K562 (cell line): ENCODE data around the gene F12. TPM values are rescaled to one million over a fixed set of nuclear protein-coding genes. Genes with fewer than 3 reads are reported as not detected.

Source experiments
- ARID2 ChIP-seq: fragments of 450-650 bp; IDR thresholded peaks from 2 replicates; pipeline ENCODE4 v1.6.1; 2017; ENCODE audit warnings: antibody characterized with exemption, mild to moderate bottlenecking
- CREBBP ChIP-seq: IDR thresholded peaks from one replicate; pipeline ENCODE4 v1.6.1; 2012; ENCODE audit warnings: low read depth, mild to moderate bottlenecking, control low read depth, inconsistent platforms, low read length
- EHMT2 ChIP-seq: fragments of 450-650 bp; IDR thresholded peaks from 2 replicates; pipeline ENCODE4 v1.6.1; 2018; ENCODE audit warnings: antibody characterized with exemption
- EZH2 ChIP-seq: IDR thresholded peaks from 2 replicates; pipeline ENCODE4 v1.6.1; 2012; ENCODE audit warnings: low read depth, mild to moderate bottlenecking, inconsistent platforms, low read length, borderline replicate concordance
- MED1 ChIP-seq: sonication (generic); formaldehyde crosslinking; IDR thresholded peaks from 2 replicates; pipeline ENCODE4 v1.8.1; 2023; ENCODE audit warnings: missing genetic modification reagents, borderline replicate concordance
- MLX ChIP-seq, 2 experiments: fragments of 450-650 bp in 1 of 2; sonication (generic) in 1 of 2; formaldehyde crosslinking; conservative IDR thresholded peaks; 2 replicates each; pipeline versions ENCODE4 v1.4.0 to v1.8.1; 2020 to 2022; ENCODE audit warnings: mild to moderate bottlenecking in 1 of 2, missing genetic modification reagents in 1 of 2
- PHF21A ChIP-seq: fragments of 450-650 bp; IDR thresholded peaks from 2 replicates; pipeline ENCODE4 v1.6.1; 2017; ENCODE audit warnings: low read depth, borderline replicate concordance
- RBM15 ChIP-seq: fragments of 200-400 bp; formaldehyde crosslinking; IDR thresholded peaks from 2 replicates; pipeline ENCODE4 v1.6.1; 2018; ENCODE audit warnings: mild to moderate bottlenecking, low read length, moderate library complexity; ENCODE audit not compliant: insufficient read depth
- RCOR1 ChIP-seq, 2 experiments: IDR thresholded peaks; 2 replicates each; pipeline ENCODE4 v1.6.1; 2012; ENCODE audit warnings: low read depth in 2 of 2, low read length in 2 of 2, borderline replicate concordance in 1 of 2, improper control_type of control experiment in 1 of 2
- TAF9B ChIP-seq: fragments of 450-650 bp; IDR thresholded peaks from 2 replicates; pipeline ENCODE4 v1.6.1; 2018; ENCODE audit warnings: mild to moderate bottlenecking; ENCODE audit not compliant: partially characterized antibody
- XRCC3 ChIP-seq: fragments of 450-650 bp; IDR thresholded peaks from 2 replicates; pipeline ENCODE4 v1.6.1; 2017; ENCODE audit warnings: mild to moderate bottlenecking, moderate library complexity
- ZC3H4 ChIP-seq: sonication (generic); formaldehyde crosslinking; IDR thresholded peaks from 2 replicates; pipeline ENCODE4 v1.9.0; 2021; ENCODE audit warnings: missing genetic modification reagents, borderline replicate concordance
- ZNF232 ChIP-seq: sonication (generic); formaldehyde crosslinking; IDR thresholded peaks from 2 replicates; pipeline ENCODE4 v1.8.0; 2022; ENCODE audit warnings: mild to moderate bottlenecking, missing genetic modification reagents
- ZZZ3 ChIP-seq: fragments of 450-650 bp; IDR thresholded peaks from 2 replicates; pipeline ENCODE4 v1.6.1; 2016; ENCODE audit warnings: antibody characterized with exemption, mild to moderate bottlenecking, moderate library complexity
- polyA plus RNA-seq, 8 experiments: library from polyadenylated mRNA; depleted of rRNA in 4 of 8; stranded (reverse) in 5 of 8; unstranded in 3 of 8; fragments of >200 nt; fragmentation: Nextera tagmentation in 2 of 8; fragmentation: Illumina TruSeq in 1 of 8; extraction: Ambion mirVana in 2 of 8; extraction: Trizol in 1 of 8; gene quantifications; 2 replicates each; pipeline versions ENCODE4 v1.2.1 to v1.2.3, GENCODE V29; 2011 to 2014; ENCODE audit warnings: inconsistent platforms in 1 of 8, missing spikeins in 1 of 8
- total RNA-seq, 7 experiments: library from RNA; depleted of rRNA in 6 of 7; stranded (reverse); fragments of >200 nt in 6 of 7; fragmentation: Illumina TruSeq in 2 of 7; extraction: Trizol in 2 of 7; gene quantifications; 2 replicates each; pipeline versions ENCODE4 v1.2.1 to v1.2.3, GENCODE V29; 2011 to 2021; ENCODE audit warnings: low replicate concordance in 1 of 7
- TF ChIP-seq, protein P1 (sequence below): fragments of 150-350 bp; conservative IDR thresholded peaks from 2 replicates; pipeline ENCODE4 v1.6.1; 2014; ENCODE audit warnings: low read length
- TF ChIP-seq, protein P2 (sequence below): sonication (generic); formaldehyde crosslinking; IDR thresholded peaks from 2 replicates; pipeline ENCODE4 v1.8.1; 2023; ENCODE audit warnings: mild to moderate bottlenecking, missing genetic modification reagents
- TF ChIP-seq, protein P3 (sequence below): fragments of 450-650 bp; IDR thresholded peaks from 2 replicates; pipeline ENCODE4 v1.6.1; 2017; ENCODE audit warnings: mild to moderate bottlenecking, moderate library complexity
- TF ChIP-seq, protein P4 (sequence below): fragments of 450-650 bp; formaldehyde crosslinking; IDR thresholded peaks from 2 replicates; pipeline ENCODE4 v1.4.0; 2020; ENCODE audit warnings: mild to moderate bottlenecking, moderate library complexity

The F12 gene
- total and polyA plus RNA-seq, 9 of the 15 experiments (the other 6 are each of a cell fraction or from before 2014, with no cell fraction given), result 0.59 to 18.3 (median 3.6) TPM

- peak; percentile 79 for TF ChIP-seq PHF21A
- TF ChIP-seq MLX (CRISPR knock-in tag; conservative IDR thresholded peaks at IDR 0.05), result no peak
- TF ChIP-seq ARID2, result no peak
- no peak for TF ChIP-seq EHMT2
- no peak for TF ChIP-seq ZZZ3
- peak in 1 of 2 experiments; percentile 96; a peak in 3 of 4 replicates for TF ChIP-seq RCOR1 (IDR thresholded peaks at IDR 0.05; ENCODE audit: borderline replicate concordance in 1 of 2, low read depth in 2 of 2, low read length in 2 of 2)
- TF ChIP-seq RBM15, result no peak
- TF ChIP-seq EZH2, result no peak
- TF ChIP-seq, protein P1, sequence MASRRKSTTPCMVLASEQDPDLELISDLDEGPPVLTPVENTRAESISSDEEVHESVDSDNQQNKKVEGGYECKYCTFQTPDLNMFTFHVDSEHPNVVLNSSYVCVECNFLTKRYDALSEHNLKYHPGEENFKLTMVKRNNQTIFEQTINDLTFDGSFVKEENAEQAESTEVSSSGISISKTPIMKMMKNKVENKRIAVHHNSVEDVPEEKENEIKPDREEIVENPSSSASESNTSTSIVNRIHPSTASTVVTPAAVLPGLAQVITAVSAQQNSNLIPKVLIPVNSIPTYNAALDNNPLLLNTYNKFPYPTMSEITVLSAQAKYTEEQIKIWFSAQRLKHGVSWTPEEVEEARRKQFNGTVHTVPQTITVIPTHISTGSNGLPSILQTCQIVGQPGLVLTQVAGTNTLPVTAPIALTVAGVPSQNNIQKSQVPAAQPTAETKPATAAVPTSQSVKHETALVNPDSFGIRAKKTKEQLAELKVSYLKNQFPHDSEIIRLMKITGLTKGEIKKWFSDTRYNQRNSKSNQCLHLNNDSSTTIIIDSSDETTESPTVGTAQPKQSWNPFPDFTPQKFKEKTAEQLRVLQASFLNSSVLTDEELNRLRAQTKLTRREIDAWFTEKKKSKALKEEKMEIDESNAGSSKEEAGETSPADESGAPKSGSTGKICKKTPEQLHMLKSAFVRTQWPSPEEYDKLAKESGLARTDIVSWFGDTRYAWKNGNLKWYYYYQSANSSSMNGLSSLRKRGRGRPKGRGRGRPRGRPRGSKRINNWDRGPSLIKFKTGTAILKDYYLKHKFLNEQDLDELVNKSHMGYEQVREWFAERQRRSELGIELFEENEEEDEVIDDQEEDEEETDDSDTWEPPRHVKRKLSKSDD, result no peak
- no peak for TF ChIP-seq CREBBP
- TF ChIP-seq TAF9B, result no peak
- TF ChIP-seq, protein P2, sequence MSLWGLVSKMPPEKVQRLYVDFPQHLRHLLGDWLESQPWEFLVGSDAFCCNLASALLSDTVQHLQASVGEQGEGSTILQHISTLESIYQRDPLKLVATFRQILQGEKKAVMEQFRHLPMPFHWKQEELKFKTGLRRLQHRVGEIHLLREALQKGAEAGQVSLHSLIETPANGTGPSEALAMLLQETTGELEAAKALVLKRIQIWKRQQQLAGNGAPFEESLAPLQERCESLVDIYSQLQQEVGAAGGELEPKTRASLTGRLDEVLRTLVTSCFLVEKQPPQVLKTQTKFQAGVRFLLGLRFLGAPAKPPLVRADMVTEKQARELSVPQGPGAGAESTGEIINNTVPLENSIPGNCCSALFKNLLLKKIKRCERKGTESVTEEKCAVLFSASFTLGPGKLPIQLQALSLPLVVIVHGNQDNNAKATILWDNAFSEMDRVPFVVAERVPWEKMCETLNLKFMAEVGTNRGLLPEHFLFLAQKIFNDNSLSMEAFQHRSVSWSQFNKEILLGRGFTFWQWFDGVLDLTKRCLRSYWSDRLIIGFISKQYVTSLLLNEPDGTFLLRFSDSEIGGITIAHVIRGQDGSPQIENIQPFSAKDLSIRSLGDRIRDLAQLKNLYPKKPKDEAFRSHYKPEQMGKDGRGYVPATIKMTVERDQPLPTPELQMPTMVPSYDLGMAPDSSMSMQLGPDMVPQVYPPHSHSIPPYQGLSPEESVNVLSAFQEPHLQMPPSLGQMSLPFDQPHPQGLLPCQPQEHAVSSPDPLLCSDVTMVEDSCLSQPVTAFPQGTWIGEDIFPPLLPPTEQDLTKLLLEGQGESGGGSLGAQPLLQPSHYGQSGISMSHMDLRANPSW (CRISPR knock-in tag), result no peak
- no peak for TF ChIP-seq ZNF232
- TF ChIP-seq ZC3H4, result no peak
- TF ChIP-seq, protein P3, sequence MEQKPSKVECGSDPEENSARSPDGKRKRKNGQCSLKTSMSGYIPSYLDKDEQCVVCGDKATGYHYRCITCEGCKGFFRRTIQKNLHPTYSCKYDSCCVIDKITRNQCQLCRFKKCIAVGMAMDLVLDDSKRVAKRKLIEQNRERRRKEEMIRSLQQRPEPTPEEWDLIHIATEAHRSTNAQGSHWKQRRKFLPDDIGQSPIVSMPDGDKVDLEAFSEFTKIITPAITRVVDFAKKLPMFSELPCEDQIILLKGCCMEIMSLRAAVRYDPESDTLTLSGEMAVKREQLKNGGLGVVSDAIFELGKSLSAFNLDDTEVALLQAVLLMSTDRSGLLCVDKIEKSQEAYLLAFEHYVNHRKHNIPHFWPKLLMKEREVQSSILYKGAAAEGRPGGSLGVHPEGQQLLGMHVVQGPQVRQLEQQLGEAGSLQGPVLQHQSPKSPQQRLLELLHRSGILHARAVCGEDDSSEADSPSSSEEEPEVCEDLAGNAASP, result no peak
- no peak for TF ChIP-seq XRCC3
- TF ChIP-seq MED1 (CRISPR knock-in tag), result no peak
- TF ChIP-seq, protein P4, sequence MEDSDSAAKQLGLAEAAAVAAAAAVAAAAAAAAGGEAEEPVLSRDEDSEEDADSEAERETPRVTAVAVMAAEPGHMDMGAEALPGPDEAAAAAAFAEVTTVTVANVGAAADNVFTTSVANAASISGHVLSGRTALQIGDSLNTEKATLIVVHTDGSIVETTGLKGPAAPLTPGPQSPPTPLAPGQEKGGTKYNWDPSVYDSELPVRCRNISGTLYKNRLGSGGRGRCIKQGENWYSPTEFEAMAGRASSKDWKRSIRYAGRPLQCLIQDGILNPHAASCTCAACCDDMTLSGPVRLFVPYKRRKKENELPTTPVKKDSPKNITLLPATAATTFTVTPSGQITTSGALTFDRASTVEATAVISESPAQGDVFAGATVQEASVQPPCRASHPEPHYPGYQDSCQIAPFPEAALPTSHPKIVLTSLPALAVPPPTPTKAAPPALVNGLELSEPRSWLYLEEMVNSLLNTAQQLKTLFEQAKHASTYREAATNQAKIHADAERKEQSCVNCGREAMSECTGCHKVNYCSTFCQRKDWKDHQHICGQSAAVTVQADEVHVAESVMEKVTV (CRISPR knock-in tag), result no peak
Measured at GRCh38 chr5:177425801-177426565, 16.6 kb upstream of the F12 start (continued).
